Stimulated activated CD4-positive, alpha-beta T cell treated with anti-CD3 and anti-CD28 coated beads, Interleukin-12 subunit alpha, Interleukin-12 subunit beta, amount 100 ng/mL, for 24 hours (primary cell): ENCODE measurements around the gene SSUH2.

Source experiments
- DNase-seq, 2 experiments: peaks; one replicate each; pipeline ENCODE4 v3.0.0-alpha.2; 2020; ENCODE audit warnings: low read depth in 2 of 2

Gene SSUH2

DNA sequence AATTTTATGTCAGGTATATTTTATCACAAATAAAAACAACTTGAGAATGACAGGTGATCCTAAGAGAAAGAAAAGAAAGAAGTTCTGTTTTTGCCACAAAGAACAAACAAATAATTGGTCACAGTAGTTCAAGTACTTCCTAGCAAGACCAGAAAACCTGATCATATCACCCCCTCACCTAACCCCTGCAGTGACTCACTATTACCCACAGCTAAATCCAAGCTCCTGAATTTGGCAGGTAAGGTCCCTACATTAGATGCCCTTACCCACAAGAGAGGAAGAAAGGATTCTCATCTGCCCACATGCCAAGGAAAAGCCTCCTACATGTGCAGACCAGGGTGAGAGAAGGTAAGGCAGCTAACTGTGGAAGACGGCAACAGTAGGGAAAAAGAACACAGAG is 4.4 kb downstream of the SSUH2 start:
- DNase-seq, result no peak

DNA sequence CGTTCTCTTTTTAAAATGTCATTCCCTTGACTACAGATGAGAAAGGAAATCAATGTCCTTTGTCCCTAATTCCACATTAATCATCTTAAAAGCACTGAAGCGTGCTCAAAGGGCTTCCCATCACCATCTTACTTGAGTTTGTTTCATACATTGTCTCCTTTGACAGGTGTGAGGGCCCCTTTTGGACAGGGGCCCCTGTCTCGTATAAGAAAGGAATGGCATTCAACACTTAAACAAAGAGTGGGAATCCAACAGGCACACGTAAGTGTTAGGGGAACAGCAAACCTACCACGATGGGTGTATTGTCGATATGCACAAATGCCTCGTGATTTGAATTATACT is 5.0 kb downstream of the SSUH2 start:
- DNase-seq, result no peak

DNA sequence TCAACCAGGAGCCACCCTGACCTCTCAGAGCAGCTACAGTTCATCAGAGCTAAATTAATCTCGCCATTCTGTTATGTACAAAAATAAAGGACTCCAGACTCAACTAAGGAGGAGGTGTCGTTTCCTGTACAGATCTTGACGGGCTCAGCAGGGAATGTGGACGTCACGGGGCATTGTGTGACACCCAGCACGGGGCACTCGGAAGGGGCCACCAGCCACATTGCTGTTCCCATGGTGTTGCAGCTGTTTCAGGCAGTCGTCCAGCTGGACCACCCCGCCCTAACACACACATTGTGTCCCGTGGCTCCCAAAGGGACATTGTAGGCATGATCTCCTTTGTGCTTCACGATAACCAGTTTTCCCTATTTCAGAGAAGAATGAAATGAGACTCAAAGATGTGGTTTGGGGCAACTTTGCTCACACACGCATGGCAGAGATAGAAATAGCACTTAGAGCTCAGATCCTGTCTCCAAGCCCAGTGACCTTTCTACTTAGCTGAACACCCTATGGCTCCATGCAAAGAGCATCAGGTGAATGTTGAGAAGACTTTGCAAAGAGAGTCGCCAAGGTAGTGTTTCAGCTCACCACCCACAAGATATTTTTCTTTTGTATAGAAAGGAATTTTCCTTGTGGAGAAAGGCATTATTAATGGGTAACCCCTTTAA is 5.5 kb downstream of the SSUH2 start:
- DNase-seq, result no peak

DNA sequence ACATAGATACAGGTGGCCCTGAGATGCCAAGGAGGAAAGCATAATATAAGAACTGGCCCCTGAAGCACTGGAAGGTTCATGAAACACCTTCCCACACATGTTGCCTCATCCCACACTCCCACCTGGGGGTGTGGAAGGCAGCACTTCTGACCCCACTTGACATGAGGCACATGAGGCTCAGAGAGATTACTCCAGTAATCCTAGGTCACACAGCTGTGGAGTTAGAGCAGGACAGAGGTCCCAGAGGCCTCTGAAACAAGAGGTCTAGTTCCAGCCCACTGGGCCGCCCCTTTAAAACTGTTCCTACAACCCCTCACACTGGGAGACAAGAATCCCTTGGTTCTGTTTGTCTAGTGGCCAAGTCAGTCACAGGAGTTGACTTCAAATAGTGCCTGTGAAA is 7.2 kb downstream of the SSUH2 start:
- DNase-seq, result no peak

DNA sequence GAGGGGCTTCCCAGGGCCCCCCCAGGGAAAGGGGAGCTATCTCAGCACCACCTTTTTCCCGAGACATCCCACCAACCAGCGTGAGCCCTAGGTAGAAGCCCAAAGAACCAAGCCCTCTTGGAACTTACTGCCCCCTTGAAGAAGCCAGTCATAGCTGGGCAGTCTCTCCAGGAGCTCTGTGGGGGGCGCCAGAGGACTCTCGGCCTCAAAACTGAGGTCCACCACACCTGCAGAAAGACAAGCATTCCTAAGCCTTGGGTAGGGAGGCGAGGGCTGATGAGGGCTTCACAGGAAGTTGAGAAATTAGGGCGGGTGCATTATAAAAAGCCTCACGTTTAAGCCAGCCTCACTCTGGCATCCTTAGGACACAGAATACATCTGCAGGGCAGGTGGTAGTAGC is 9.0 kb downstream of the SSUH2 start:
- DNase-seq, result no peak

DNA sequence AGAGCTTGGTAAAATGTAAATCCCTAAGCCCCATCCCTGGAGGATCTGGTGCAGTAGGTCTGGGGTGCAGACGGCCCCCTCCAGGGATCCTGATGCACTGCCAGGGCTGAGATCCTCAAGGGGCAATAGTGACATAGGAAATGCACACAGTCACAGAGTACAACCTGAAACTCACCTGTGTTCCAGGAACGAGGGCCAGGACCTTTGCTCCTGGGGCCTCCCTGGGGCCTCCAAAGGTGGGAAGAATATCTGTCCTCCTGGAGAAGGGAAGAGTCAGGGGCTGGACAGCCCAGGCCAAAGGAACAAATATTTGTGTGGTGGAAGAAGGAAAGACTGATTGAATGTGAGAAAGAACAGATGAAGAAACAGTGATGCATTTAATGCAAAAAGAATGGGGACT is 9.5 kb downstream of the SSUH2 start:
- no peak for DNase-seq

DNA sequence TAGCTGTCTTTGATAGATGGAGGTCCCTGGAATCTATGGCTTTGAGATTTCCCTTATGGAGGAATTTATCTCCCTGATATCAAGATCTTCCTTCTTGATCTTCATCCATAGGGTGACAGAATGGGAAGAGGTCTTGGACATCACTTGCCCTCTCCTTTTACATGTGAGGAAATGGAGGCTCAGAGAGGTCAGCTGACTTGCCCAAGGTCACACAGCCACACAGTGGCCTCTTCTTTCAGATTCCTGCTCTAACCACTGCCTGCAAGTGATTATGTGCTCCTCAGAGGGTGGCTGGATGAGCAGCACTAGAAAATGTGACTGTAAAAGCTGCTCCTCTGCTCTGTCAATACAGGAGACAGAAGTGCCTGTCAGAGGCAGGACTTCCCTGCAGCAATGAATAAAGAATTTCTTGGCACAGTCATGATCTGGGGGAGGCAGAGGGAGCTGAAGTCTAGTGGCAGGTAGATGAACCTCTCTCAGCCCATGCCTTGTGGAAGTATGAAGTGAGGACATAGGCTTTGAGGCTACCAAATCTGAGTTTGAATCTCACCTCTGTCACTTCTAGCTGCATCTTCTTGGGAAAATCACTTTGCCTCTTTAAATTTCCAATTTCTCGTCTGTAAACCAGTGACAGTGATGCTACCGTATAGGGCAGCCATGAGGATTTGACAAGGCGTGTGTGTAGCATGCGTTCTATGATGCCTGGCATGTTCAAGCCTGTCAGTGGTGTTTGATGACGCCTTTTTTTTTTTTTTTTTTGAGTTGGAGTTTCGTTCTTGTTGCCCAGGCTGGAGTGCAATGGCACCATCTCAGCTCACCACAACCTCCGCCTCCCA is 12.0 kb downstream of the SSUH2 start:
- no peak for DNase-seq

DNA sequence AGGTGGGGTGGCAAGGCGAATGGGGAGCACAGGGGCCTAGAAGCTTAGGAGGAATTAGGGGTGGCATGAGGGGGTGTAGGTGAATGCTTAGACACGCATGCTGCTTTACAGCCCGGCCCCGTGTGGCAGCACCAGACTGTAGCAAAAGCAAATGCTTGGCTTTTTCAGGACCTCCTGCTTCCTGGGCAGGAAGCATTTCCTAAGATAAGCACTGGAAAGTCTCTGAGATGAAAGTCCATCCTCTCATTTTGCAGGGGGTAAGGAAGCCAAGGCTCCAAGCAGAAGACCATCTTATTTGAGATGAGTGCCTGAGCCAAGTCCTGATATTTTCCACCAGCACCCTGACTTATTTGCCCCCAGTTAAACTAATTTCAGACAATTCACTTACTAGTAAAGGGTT is 12.9 kb downstream of the SSUH2 start:
- no peak for DNase-seq

DNA sequence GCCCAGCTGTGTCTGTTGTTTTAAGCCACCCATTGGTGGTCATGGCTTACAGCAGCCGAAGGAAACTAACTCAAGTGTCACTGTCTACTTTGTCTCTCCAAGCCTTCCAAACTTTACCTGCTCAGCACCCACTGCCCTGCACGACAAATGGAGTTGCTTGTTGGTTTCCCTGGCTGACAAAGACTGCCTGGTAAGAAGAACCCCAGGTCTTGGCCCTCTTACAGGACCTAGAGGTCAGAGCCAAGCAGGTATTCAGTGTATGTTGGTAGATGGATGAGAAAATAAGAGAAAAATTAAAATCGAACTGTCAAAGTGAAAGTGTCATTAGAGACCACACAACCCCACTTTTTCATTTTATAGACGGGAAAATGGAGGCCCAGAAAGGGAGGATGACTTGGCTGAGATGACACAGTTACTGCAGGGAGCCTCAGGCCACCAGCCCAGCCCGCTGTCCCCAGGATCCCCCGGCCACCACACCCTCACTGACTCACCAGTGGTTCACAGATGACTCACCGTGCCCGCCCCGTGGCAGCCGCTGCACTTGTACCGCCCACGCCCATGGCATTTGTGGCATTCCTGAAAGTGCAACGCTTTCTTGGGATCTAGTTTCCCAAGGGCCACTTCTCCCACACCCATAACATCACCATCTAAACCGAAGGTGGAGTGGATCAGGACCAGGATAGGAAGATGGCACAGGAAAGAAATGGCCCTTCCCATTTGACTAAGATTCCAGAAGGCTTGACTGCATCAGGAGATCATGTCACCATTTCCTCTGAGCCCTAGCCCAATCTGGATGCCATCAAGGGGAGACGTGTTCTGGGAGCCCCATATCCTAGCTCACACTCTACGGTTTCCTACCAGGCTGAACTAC is 15.2 kb downstream of the SSUH2 start:
- peak; percentile 24 to 46 for DNase-seq

DNA sequence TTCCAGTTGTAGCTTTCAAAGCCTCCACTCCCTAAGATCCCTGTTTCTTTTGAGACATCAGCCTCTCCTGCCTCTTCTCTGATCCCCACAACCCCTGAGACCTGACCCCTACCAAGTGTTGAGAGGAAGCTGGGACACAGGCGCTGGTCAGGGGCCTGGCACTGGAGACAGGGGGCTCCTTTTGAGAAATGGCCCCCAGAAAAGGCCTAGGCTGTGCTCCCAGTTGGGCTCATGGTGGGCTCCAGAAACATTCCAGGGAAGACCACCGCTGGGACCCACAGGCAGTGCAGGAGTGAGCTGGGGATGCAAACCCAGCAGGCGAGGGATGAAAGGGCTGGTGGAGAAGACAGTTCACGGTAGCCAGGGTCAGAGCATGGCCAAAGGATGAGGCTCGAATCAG is 16.6 kb downstream of the SSUH2 start:
- DNase-seq, result no peak

DNA sequence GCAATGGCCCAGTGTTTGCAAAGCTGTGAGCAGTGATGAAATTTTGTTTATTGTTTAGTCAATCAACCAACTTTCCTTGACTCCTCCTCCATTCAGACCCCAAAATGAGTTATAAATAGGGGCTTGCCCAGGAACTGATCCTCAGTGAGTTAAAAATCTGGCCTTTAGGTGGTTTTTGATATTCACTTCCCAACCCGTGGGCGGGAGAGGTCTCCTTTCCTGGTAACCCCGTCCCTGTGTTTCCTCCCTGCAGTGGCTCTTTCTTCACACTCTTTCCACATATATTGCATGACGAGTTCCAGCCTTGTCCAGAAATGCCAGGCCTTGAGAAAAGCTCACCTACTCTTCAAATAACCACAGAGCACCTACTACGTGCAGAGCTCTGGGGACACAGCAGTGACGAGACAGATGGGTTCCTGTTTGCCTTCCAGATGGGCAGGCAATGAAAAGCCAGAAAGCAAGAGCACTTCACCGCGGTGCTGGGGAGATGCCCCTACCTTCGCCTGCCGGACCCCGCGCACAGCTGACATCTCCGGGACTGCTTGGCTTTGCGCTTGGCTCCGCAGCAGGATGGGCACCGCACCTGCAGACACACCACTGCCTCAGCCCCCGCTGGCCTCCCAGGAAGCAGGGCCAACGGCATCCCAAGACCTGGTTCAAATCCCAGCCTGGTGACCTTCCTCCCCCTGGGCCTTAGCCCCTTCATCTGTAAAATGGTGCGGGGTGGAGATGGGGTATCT is 17.2 kb downstream of the SSUH2 start:
- no peak for DNase-seq

DNA sequence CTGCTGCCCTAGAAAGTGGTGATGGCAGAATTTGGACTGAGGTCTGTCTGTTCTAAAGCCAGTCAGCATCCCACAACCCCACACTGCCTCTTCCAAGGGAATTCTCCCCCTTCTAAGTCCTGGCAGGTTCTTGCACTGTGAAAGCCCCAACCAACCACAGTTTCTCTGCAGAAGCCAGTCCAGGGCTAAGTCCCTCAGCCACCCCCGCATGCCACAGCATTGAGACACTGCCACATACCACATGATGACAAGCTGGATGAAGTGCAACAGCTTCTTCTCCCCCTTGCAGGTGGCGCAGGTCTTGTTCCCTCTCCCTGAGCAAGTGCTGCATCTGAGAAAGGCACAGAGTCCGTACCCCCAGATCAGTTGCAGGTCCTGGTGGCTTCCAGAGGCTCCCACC is 18.6 kb downstream of the SSUH2 start:
- no peak for DNase-seq

DNA sequence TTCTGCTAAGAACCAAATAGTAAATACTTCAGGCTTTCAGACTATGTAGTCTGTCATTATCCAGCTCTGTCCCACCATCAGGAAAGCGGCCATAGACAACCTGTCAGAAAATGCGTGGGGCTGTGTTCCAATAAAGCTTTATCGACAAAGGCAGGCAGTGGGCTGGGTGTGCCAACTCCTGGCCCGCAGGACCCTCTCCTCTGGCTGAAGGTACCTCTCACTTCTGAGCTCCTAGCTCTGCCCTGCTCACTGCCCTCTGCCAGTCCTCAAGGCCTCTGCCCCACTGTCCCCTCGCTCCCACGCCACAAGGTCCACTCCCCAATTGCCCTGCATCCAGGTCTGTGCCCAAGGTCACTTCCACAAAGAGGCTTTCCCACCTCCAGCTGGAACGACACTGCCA is 20.0 kb downstream of the SSUH2 start:
- DNase-seq, result no peak

DNA sequence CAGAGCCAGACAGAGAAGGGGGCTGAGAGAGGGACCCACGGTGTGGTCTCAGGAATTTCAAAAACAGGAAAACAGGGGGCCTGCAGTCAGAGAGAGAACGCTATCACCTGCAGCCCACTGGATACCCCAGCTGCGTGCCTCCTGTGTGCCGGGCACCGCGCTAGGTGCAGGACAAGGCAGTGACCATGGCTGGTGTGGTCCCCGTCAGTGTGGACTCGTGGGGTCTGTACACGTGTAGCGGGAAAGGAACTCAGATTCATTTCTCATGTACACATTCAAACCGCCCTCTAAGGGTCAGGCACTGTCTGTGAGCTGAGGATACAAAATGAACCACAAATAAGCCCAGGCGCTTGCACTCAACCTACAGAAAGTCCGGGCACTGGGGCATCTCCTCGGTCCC is 20.9 kb downstream of the SSUH2 start:
- DNase-seq, result no peak

DNA sequence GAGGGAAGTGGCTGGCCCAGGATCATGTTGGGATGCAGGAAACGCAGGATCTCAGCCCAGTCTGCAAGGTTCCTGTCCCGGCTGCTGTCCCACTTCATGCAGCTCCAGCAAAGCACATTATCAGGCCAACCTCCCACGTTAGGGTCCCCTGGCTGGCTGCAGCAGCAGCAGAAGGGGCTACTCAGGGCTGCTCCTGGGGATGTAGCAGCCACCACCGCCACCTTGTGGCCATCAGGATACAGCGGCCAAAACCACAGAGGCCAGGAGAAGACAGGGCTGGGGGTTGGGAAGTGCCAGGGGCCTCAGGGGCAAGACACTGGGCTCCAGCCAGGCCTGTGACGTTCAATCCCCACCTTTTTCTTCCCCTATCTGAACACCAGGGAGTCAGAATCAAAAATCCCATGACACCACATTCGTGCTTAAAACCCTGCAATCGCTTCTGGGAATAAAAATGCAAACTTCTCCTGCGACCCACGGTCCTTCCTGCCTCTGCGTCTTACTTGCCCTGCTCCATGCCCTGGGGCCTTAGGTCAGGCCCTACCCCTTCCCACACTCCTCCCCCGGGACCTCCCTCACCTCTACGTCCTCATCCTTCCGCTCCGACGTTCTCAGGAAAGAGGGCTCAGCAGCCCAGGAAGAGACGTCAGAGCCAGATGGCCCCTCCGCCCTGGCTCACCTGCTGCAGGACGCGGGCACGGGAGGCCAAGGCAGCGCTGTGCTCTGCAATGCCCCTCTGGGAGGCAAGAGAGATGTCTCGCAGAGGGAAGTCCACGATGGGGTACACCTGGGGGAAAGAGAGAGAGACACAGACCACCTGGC is 21.5 kb downstream of the SSUH2 start:
- DNase-seq, result peak in 1 of 2 experiments; percentile 31

DNA sequence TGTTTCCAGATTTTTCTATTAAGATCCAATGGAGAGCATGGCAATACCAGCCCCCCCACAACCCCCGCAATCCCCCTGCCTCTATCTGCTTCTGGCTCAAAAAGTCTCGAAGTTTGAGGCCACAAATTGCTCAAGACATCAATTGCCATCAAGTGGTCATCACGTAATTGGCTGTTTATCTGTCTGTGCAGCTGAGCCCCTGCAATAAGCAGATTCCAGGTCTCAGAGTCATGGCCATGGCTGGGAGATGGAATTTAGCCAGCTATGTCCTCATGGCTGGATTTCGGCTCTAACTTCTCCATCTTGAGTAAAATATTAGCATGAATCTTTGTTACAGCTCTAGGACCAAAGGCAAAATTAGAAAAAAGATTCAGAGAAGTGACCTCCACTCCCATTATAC is 22.7 kb downstream of the SSUH2 start:
- DNase-seq, result no peak

DNA sequence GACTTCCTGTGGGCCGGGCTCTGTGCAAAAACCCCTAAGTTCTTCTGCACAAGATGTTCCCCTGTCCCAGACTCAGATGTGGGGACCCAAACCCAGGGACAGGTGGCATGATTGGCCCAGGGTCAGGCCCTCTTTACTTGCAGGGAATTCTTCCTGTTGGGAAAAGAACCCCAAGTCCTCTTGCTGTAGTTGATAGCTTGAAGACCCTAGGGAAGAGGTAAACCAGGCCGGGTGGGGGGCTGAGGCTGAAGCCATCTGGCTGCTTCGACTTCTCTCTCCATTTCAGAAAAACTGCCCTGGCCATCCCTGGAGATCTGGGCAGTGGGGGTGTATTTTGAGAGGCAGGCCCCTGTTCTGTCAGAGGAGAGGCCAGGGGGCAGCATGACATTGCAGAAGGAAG is 23.5 kb downstream of the SSUH2 start:
- no peak for DNase-seq

DNA sequence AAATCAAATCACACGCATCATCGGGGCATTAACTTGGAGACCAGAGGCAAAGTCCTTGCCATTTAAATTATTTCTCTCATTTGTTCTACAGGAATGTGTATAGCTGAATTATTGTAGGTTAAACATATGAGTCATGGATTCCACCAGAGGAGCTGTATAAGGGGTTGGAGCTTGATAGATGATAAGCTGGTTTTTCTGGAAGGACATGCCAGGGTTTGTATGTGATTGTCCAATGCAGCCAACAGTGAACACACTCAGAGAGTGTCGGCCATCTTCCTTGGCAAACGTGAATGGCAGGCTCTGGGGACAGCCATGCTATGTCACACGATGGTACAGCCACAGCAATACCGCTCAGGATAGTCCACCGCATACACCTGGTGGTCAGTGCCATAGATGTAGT is 25.1 kb downstream of the SSUH2 start:
- no peak for DNase-seq

DNA sequence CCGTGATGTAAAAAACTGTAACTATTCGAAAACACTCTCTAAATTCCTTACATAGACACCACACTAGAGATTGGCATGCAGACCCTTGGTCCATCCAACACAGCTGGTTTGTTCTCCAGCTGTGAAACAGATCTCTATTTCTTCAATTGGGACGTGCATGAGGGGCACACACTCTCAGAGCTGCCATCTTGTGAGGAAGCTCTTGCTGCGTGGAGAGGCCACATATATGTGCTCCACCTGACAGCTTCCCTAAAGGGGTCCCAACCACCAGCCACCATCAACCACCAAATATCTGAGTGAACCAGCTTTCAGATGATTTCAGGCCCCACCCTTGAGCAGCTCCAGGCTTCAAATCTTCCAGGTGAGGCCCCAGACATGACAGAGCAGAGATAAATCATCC is 25.6 kb downstream of the SSUH2 start:
- no peak for DNase-seq

DNA sequence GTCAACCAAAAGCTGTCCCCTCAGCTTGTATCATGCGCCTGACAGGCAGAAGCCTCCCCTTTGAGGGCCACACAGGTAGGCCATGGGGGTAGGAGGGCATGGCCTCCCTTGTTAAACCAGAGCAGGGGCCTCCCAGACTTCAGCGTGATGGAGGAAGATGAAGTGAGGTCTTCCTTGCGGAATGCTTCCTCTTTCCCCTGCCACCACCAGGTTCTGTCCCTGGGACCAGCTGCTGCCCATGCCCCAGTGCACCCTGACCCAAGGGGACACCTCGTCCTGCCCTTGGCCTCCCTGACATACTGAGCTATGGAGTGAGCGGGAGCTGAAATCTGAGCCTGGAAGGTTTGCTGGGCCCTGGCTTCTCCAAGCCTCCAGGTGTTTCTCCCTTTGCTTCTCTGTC is 26.7 kb downstream of the SSUH2 start:
- DNase-seq, result no peak

DNA sequence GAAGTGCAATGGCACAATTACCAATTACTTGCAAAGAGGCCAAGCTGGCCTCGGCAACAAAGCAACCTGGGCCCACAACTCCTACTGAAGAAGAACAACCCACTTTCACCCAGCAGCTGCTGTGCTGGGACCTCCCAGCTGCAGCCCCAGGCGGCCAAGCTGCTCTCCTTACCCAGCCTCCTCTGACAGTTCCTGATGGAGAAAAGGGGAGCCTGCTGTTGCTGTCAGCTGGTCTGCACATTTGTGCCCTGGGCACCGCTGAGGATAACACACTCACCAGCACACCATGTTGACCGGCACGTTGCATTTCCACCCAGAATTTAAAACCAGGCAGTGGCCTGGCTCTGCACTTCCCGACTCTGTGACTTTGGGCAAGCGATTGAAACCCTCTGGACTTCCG is 33.6 kb downstream of the SSUH2 start:
- no peak for DNase-seq
